ENCODE measurements around the gene GAGE1.
"Not testable (repeated sequence)": the region's sequence is repeated elsewhere in the genome, so short reads cannot be mapped to it uniquely, and the experiment has no call there.

DNA sequence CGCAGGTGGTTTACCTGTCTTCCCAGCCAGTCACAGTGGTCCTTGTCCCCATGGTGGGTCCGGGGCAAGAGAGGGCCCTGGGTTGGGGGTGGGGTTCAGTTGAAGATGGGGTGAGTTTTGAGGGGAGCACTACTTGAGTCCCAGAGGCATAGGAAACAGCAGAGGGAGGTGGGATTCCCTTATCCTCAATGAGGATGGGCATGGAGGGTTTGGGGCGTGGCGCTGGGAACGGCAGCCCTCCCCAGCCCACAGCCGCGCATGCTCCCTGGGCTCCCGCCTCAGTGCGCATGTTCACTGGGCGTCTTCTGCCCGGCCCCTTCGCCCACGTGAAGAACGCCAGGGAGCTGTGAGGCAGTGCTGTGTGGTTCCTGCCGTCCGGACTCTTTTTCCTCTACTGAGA lies 9.6 kb upstream of the GAGE1 start, which contains the start of gene GAGE2A:
- TF ChIP-seq ZNF274 (IDR thresholded peaks at IDR 0.05; ENCODE audit: low read depth, low read length); SUZ12 (IDR thresholded peaks at IDR 0.05; ENCODE audit: extremely low read depth, insufficient read depth, insufficient read length); YY1 (IDR thresholded peaks at IDR 0.05; ENCODE audit: insufficient read depth, insufficient read length): not testable (repeated sequence)

Measured in NT2/D1 (cell line).